B cell (primary cell): ENCODE data around the gene CD177.

ENCODE experiments used
- CTCF ChIP-seq: fragments of 200-600 bp; IDR thresholded peaks from one replicate; pipeline ENCODE4 v1.8.0; 2022; ENCODE audit warnings: antibody characterized with exemption, mild to moderate bottlenecking
- EZH2 ChIP-seq: IDR thresholded peaks from 2 replicates; pipeline ENCODE4 v1.6.1; 2012; ENCODE audit warnings: borderline replicate concordance, low read depth, mild to moderate bottlenecking, moderate library complexity, low read length; ENCODE audit not compliant: insufficient read depth, poor library complexity, severe bottlenecking

GRCh38 chr19:43407416-43408005, 54.0 kb downstream of the CD177 start:
- no peak for TF ChIP-seq CTCF
- TF ChIP-seq EZH2, result no peak
